HG02970 (cell line): ENCODE measurements around the gene SEPHS1.
"Not testable (repeated sequence)": the region's sequence is repeated elsewhere in the genome, so short reads cannot be mapped to it uniquely, and the experiment has no call there.

ENCODE experiments used
- ATAC-seq: cut with Tn5 transposase; IDR thresholded peaks from one replicate; pipeline ENCODE4 v1.9.1; 2021; ENCODE audit warnings: mild to moderate bottlenecking, moderate library complexity, moderate number of reproducible peaks; ENCODE audit not compliant: unreplicated experiment, low FRiP score

SEPHS1 gene

GRCh38 chr10:13294784-13295183 is 53.3 kb downstream of the SEPHS1 start:
- ATAC-seq, result no peak

GRCh38 chr10:13291821-13292773 is 56.0 kb downstream of the SEPHS1 start:
- ATAC-seq, result no peak

GRCh38 chr10:13291061-13291460 is 57.0 kb downstream of the SEPHS1 start:
- ATAC-seq, result no peak

- no peak for ATAC-seq
Observed at GRCh38 chr10:13284050-13284449, 64.0 kb downstream of the SEPHS1 start.

- ATAC-seq, result not testable (repeated sequence)
Observed at GRCh38 chr10:13282348-13282747, 65.7 kb downstream of the SEPHS1 start.

GRCh38 chr10:13276749-13277365 is 71.2 kb downstream of the SEPHS1 start:
- ATAC-seq, result no peak

GRCh38 chr10:13276146-13276545 is 71.9 kb downstream of the SEPHS1 start:
- ATAC-seq, result not testable (repeated sequence)

- ATAC-seq, result no peak
Observed at GRCh38 chr10:13272164-13272571, 75.9 kb downstream of the SEPHS1 start.

GRCh38 chr10:13271552-13272163 is 76.4 kb downstream of the SEPHS1 start:
- ATAC-seq, result no peak

GRCh38 chr10:13270877-13271551 is 77.1 kb downstream of the SEPHS1 start:
- no peak for ATAC-seq

- ATAC-seq, result no peak
Observed at GRCh38 chr10:13268841-13269240, 79.3 kb downstream of the SEPHS1 start.

- ATAC-seq, result no peak
Observed at GRCh38 chr10:13268310-13268709, 79.8 kb downstream of the SEPHS1 start.
